ENCODE results near the gene CCDC191.

- no peak for TF ChIP-seq CTCF (IDR thresholded peaks at IDR 0.05; ENCODE audit: borderline replicate concordance, extremely low read depth, low read length, poor library complexity, severe bottlenecking)
- TF ChIP-seq EZH2 (IDR thresholded peaks at IDR 0.05; ENCODE audit: borderline replicate concordance, low read depth, low read length, severe bottlenecking): no peak
Measured at GRCh38 chr3:113953677-113954076, 102.6 kb downstream of the CCDC191 start.
